WI38 (cell line): Measurements from ENCODE around the gene ACADS.

Experiments used
- H3K4me3 ChIP-seq: 2 replicates; pipeline ENCODE4 v1.5.1; 2011; ENCODE audit warnings: low read depth, mild to moderate bottlenecking, control low read depth, low read length
- TF ChIP-seq, protein P1 (sequence below): IDR thresholded peaks from 2 replicates; pipeline ENCODE4 v1.5.1; 2012; ENCODE audit warnings: low read depth, mild to moderate bottlenecking, control low read depth, low read length

Gene ACADS

DNA sequence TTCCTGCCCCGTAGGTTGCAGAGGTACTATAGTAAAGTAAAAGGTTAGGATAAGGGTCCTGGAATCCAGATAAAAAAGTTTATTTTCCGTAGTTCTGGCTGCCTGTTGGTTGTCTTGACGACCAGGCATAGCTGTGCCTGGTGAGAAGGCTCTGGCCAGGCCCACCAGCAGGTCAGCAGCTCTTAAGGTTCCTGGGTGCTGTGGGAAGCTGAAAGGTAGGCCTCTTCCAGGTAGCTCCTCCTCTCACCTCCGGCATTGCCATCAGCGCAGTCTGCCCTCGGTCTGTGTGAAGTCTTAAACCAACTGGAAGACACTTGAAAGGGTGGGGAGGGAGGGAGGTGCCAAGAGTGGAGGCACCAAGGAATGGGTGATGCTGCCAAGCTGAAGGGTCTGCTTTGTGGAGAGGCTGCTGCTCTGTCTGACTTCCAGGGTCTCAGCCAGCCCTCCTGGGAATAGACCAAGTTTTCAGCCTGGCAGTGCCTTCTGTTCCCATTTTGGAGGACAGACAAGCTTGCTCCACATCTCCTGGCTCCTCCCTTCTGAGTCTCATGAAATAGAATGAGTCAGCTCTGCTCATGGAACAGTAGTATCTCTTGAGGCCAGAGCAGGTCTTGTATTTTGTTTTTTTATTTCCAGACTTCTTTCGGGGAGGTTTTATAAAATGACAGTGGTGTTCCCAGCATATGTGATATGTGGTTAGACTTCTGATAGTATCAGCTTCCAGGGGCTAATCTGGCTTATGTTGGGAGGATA is 5.2 kb upstream of the ACADS start:
- no peak overlapping the region for H3K4me3 ChIP-seq
- TF ChIP-seq, protein P1, sequence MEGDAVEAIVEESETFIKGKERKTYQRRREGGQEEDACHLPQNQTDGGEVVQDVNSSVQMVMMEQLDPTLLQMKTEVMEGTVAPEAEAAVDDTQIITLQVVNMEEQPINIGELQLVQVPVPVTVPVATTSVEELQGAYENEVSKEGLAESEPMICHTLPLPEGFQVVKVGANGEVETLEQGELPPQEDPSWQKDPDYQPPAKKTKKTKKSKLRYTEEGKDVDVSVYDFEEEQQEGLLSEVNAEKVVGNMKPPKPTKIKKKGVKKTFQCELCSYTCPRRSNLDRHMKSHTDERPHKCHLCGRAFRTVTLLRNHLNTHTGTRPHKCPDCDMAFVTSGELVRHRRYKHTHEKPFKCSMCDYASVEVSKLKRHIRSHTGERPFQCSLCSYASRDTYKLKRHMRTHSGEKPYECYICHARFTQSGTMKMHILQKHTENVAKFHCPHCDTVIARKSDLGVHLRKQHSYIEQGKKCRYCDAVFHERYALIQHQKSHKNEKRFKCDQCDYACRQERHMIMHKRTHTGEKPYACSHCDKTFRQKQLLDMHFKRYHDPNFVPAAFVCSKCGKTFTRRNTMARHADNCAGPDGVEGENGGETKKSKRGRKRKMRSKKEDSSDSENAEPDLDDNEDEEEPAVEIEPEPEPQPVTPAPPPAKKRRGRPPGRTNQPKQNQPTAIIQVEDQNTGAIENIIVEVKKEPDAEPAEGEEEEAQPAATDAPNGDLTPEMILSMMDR: no peak

GRCh38 chr12:120720987-120721801 is 4.4 kb upstream of the ACADS start:
- H3K4me3 ChIP-seq: no peak overlapping the region
- TF ChIP-seq, protein P1: no peak

- no peak overlapping the region for H3K4me3 ChIP-seq
- TF ChIP-seq, protein P1: no peak
These were observed 3.8 kb upstream of the ACADS start for GRCh38 chr12:120721866-120722265.

DNA sequence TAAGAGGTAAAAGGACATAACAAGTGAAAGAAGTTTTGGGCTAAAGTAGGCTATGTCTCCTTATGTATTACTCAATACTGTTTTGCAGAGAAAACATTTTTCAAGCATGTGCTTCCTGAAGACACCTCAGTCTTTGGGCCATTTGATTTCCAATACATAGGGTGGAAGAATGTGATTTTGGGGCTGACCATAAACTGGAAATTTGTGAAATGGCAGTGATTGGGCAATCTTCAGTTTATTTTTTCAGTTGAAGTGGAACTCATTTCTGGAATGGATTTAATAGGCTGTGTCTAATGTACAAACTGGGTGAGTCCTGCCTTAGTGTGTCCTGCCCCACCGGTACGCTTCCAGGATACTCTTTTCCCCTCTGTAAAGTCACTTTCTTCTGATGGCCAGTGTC is 2.8 kb upstream of the ACADS start:
- H3K4me3 ChIP-seq: no peak overlapping the region
- TF ChIP-seq, protein P1: no peak

- H3K4me3 ChIP-seq: no peak overlapping the region
- TF ChIP-seq, protein P1: no peak
These were observed 906 bp upstream of the ACADS start for GRCh38 chr12:120724720-120725119.

DNA sequence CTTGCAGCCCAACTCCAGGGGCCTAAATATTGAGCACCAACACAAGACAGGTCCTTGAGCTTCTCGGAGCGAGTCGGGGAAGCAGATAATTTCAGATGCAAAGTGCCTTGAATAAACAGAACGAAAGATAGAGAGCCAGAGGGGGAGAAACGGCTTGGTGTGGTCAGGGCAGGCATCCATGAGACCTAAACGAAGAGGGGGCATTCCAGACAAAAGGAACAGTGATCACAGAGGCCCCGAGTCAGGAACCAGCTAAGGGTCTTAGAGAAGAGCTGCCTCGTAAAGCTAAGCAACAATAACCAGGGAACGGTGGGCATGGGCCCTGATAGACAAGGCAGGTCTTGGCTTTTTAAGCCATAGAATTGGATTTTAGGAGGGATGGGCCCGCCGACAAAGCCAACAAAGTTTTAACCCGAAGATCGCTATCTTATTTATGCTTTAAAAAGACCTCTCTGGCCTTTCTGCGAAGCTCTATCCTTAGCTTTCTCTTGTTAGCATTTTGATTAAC is 421 bp upstream of the ACADS start:
- TF ChIP-seq, protein P1: no peak
- H3K4me3 ChIP-seq: peak overlapping the region; percentile 72

GRCh38 chr12:120726510-120726793 is 826 bp downstream of the ACADS start:
- H3K4me3 ChIP-seq: peak overlapping the region; percentile 72; the same call in 1 of the 2 replicates
- TF ChIP-seq, protein P1: no peak
